ENCODE data around the gene SCGB1C1. TPM values are rescaled to one million over a fixed set of nuclear protein-coding genes. Genes with fewer than 3 reads are reported as not detected.
A peak's percentile ranks its signal among the peaks of the same experiment; 100 is the strongest.

SCGB1C1 gene
- total RNA-seq, 4 donors from 2014 or later = not detected

DNA sequence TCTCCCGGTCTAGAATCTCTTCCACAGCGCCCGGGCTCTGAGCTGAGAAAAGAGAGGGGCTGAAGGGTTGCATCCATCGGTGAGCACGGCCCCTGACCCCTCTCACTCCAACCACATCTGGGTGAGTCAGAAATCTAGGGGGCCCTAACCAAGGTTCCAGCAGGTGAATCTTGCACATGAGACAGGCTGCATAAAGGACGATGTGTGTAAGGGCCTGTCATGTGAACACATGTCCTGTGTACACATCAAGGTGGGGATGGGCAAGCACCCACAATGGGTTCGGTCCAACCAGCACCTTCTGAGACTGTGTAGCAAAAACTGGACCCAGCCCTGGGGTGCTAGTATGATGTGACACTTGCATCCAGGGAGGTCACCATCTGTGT, 13.1 kb downstream of the SCGB1C1 start:
- H3K27ac ChIP-seq = peak overlapping the region in 3 of 4 donors; percentile 98 to 100 (median 99)
- no peaks in the 10 kb centered on the region for H3K9me3 ChIP-seq
- peaks cover 0 to 60% (median 6%) of the 10 kb centered on the region in 3 donors for H3K36me3 ChIP-seq
- no peaks in the 10 kb centered on the region for H3K27me3 ChIP-seq
- DNase-seq (ENCODE audit: low spot score in 2 of 2) = no peak
- peak overlapping the region; percentile 80 to 99 (median 91) for H3K4me3 ChIP-seq
- H3K4me1 ChIP-seq = peaks cover 14 to 63% (median 28%) of the 10 kb centered on the region in 4 donors
- 72 to 74% methylated on average over 6 to 7 of the region's 7 CpGs for WGBS, 2 donors
- TF ChIP-seq CTCF (IDR thresholded peaks at IDR 0.05) (no peak), EP300 (IDR thresholded peaks at IDR 0.05) (no peak), POLR2A (IDR thresholded peaks at IDR 0.05) (no peak)

GRCh38 chr11:206526-207207, 13.8 kb downstream of the SCGB1C1 start:
- Histone ChIP-seq H3K36me3 (peaks cover 4 to 60% (median 10%) of the 10 kb centered on the region in 3 donors), H3K27ac (peak overlapping the region; percentile 98 to 100 (median 99)), H3K27me3 (no peaks in the 10 kb centered on the region), H3K9me3 (no peaks in the 10 kb centered on the region), H3K4me3 (peak overlapping the region; percentile 80 to 99 (median 91)), H3K4me1 (peaks cover 14 to 68% (median 28%) of the 10 kb centered on the region in 4 donors)
- 3 to 5% methylated on average over 18 to 21 of the region's 39 CpGs for WGBS, 2 donors
- no peak for DNase-seq (ENCODE audit: low spot score in 2 of 2)
- TF ChIP-seq EP300 (IDR thresholded peaks at IDR 0.05) (no peak), CTCF (IDR thresholded peaks at IDR 0.05) (no peak), POLR2A (IDR thresholded peaks at IDR 0.05) (no peak)

- peak within 1 kb of the TSS; percentile 80 to 99 (median 91) for H3K4me3 ChIP-seq
- peaks cover 7 to 62% (median 16%) of the 10 kb centered on the region in 3 donors for H3K36me3 ChIP-seq
- DNase-seq (ENCODE audit: low spot score in 2 of 2) = peak; percentile 95 to 96
- WGBS, 2 donors = 0 to 1% methylated on average over 16 to 18 of the region's 63 CpGs
- H3K9me3 ChIP-seq = no peaks in the 10 kb centered on the region
- H3K27ac ChIP-seq = peak within 1 kb of the TSS; percentile 98 to 100 (median 99)
- no peaks in the 10 kb centered on the region for H3K27me3 ChIP-seq
- peak; percentile 87 to 95 for TF ChIP-seq POLR2A (IDR thresholded peaks at IDR 0.05)
- peak in 1 of 5 experiments; percentile 44 for TF ChIP-seq CTCF (IDR thresholded peaks at IDR 0.05)
- peak; percentile 94 to 95 for TF ChIP-seq EP300 (IDR thresholded peaks at IDR 0.05)
- H3K4me1 ChIP-seq = peaks cover 14 to 66% (median 28%) of the 10 kb centered on the region in 4 donors
These were observed 14.5 kb downstream of the SCGB1C1 start, which contains the start of the genes BET1L and RIC8A for GRCh38 chr11:207208-207862. Gene BET1L (minus strand): TSS chr11:207399. CDS start chr11:207321, 78 bp downstream. Gene RIC8A (plus strand): TSS chr11:207708. CDS start chr11:208855, 1,147 bp downstream.

GRCh38 chr11:207863-208180, 14.9 kb downstream of the SCGB1C1 start:
- peaks cover 7 to 62% (median 21%) of the 10 kb centered on the region in 3 donors for H3K36me3 ChIP-seq
- H3K4me3 ChIP-seq = peak overlapping the region; percentile 80 to 99 (median 91)
- DNase-seq (ENCODE audit: low spot score in 2 of 2) = no peak
- H3K9me3 ChIP-seq = no peaks in the 10 kb centered on the region
- 0% methylated on average over 11 to 27 of the region's 27 CpGs for WGBS, 2 donors
- no peaks in the 10 kb centered on the region for H3K27me3 ChIP-seq
- peak overlapping the region; percentile 98 to 100 (median 99) for H3K27ac ChIP-seq
- TF ChIP-seq EP300 (IDR thresholded peaks at IDR 0.05) (no peak), POLR2A (IDR thresholded peaks at IDR 0.05) (no peak), CTCF (IDR thresholded peaks at IDR 0.05) (no peak)
- peaks cover 14 to 62% (median 28%) of the 10 kb centered on the region in 4 donors for H3K4me1 ChIP-seq

All from tibial nerve (tissue), 4 donors.